Stimulated activated CD8-positive, alpha-beta memory T cell treated with anti-CD3 and anti-CD28 coated beads, Interleukin-7, amount 100 ng/mL, for 4 hours (primary cell): ENCODE data around the gene SETD3.
"Not testable (repeated sequence)": the region's sequence is repeated elsewhere in the genome, so short reads cannot be mapped to it uniquely, and the experiment has no call there.

Experiments
- DNase-seq, 2 donors: peaks; one replicate each; pipeline ENCODE4 v3.0.0-alpha.2; 2020; ENCODE audit warnings: low read depth in 2 of 2

SETD3 gene

GRCh38 chr14:99361596-99362215, 119.0 kb downstream of the SETD3 start:
- DNase-seq = no peak

- DNase-seq = no peak
These were observed 119.7 kb downstream of the SETD3 start for GRCh38 chr14:99360774-99361595.

GRCh38 chr14:99359906-99360305, 120.8 kb downstream of the SETD3 start:
- no peak for DNase-seq

- no peak for DNase-seq
These were observed 122.7 kb downstream of the SETD3 start for GRCh38 chr14:99357916-99358390.

- no peak for DNase-seq
These were observed 123.3 kb downstream of the SETD3 start for GRCh38 chr14:99357151-99357915.

GRCh38 chr14:99356031-99356608, 124.5 kb downstream of the SETD3 start:
- no peak for DNase-seq

- no peak for DNase-seq
These were observed 126.3 kb downstream of the SETD3 start for GRCh38 chr14:99354166-99354875.

GRCh38 chr14:99352688-99353280, 127.9 kb downstream of the SETD3 start:
- no peak for DNase-seq

GRCh38 chr14:99351166-99352007, 129.3 kb downstream of the SETD3 start:
- DNase-seq = no peak

- no peak for DNase-seq
These were observed 129.9 kb downstream of the SETD3 start for GRCh38 chr14:99350751-99351150.

- DNase-seq = no peak
These were observed 130.8 kb downstream of the SETD3 start for GRCh38 chr14:99349721-99350495.

GRCh38 chr14:99348816-99349614, 131.6 kb downstream of the SETD3 start:
- DNase-seq = no peak

- DNase-seq = not testable (repeated sequence)
These were observed 132.4 kb downstream of the SETD3 start for GRCh38 chr14:99348231-99348630.
